HCT116 (cell line): ENCODE data around the gene KCTD4.

Experiments
- CTCF ChIP-seq, 3 experiments: fragments of 200-600 bp in 1 of 3; sonication (generic) in 1 of 3; IDR thresholded peaks in 2 of 3; conservative IDR thresholded peaks in 1 of 3; 2 replicates each; pipeline ENCODE4 v1.5.1; 2012 to 2017; ENCODE audit warnings: low read depth in 2 of 3, low read length in 2 of 3, antibody characterized with exemption in 1 of 3, borderline replicate concordance in 1 of 3, control low read depth in 1 of 3, mild to moderate bottlenecking in 1 of 3, mixed read lengths in 1 of 3, mixed run types in 1 of 3, moderate library complexity in 1 of 3; ENCODE audit not compliant: insufficient read depth in 1 of 3
- FOSL1 ChIP-seq: IDR thresholded peaks from 2 replicates; pipeline ENCODE4 v1.6.1; 2012; ENCODE audit warnings: low read depth
- JUND ChIP-seq: IDR thresholded peaks from 2 replicates; pipeline ENCODE4 v1.6.1; 2012
- MAX ChIP-seq: IDR thresholded peaks from 2 replicates; pipeline ENCODE4 v1.6.1; 2012
- POLR2A ChIP-seq: IDR thresholded peaks from 2 replicates; pipeline ENCODE4 v1.7.0; 2011; ENCODE audit warnings: borderline replicate concordance; ENCODE audit not compliant: insufficient read depth, insufficient read length; ENCODE audit errors: extremely low read depth
- POLR2AphosphoS5 ChIP-seq: IDR thresholded peaks from 2 replicates; pipeline ENCODE4 v1.6.1; 2011; ENCODE audit warnings: mild to moderate bottlenecking, low read depth, low read length, moderate library complexity
- SIN3A ChIP-seq: IDR thresholded peaks from 2 replicates; pipeline ENCODE4 v1.6.1; 2012; ENCODE audit warnings: low read depth
- ZNF274 ChIP-seq: fragments of 200-500 bp; sonication (Bioruptor generic); IDR thresholded peaks from 2 replicates; pipeline ENCODE4 v1.6.1; 2014; ENCODE audit warnings: mild to moderate bottlenecking, low read depth, low read length, inconsistent platforms

- no peak for TF ChIP-seq CTCF (IDR thresholded peaks at IDR 0.05 in 2 of 3, conservative IDR thresholded peaks at IDR 0.05 in 1 of 3; ENCODE audit: borderline replicate concordance in 1 of 3, insufficient read depth in 1 of 3, low read depth in 2 of 3, low read length in 2 of 3)
- no peak for TF ChIP-seq MAX
- TF ChIP-seq POLR2A, result no peak
- TF ChIP-seq POLR2AphosphoS5, result no peak
- TF ChIP-seq ZNF274, result no peak
- TF ChIP-seq SIN3A, result no peak
- TF ChIP-seq FOSL1, result no peak
- TF ChIP-seq JUND, result no peak
Measured at GRCh38 chr13:45196622-45197021, 4.2 kb downstream of the KCTD4 start.
